GM19468 (cell line): ENCODE results near the gene TCF7L2.

Source experiments
- ATAC-seq: cut with Tn5 transposase; IDR thresholded peaks from one replicate; pipeline ENCODE4 v1.9.1; 2021; ENCODE audit warnings: mild to moderate bottlenecking, moderate library complexity, moderate number of reproducible peaks; ENCODE audit not compliant: unreplicated experiment; ENCODE audit errors: extremely low read depth

TCF7L2 gene

DNA sequence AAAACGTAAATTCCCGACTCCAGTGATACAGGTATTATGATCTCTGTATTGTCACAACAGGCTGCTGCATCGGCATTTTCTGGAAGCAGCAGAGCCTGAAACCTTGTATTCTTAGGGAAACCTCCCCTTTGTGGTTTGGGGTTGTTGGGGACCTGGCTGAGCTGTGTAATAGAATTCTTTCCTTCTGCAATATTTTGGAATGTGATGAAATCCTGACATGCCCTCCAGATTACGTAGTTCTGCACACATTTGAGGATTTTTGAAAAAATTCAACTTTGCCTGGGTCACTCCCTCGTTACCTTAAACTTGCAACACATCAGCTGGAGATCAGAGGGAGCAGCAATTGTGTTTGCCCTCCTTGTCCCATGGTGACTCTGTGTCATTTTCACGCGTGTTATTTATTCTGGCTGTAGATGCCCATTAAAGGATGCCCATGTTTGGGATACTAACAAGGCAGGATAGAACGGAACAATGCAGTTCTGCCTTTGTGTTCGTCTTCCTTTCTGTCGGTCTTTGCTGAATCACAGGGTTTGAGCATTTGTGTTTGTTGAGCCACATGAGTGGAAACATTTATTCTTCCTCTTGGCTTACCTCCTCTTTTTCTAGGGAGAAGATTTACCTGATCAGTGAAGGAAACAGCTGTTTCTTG, 181.7 kb downstream of the TCF7L2 start:
- no peak for ATAC-seq

DNA sequence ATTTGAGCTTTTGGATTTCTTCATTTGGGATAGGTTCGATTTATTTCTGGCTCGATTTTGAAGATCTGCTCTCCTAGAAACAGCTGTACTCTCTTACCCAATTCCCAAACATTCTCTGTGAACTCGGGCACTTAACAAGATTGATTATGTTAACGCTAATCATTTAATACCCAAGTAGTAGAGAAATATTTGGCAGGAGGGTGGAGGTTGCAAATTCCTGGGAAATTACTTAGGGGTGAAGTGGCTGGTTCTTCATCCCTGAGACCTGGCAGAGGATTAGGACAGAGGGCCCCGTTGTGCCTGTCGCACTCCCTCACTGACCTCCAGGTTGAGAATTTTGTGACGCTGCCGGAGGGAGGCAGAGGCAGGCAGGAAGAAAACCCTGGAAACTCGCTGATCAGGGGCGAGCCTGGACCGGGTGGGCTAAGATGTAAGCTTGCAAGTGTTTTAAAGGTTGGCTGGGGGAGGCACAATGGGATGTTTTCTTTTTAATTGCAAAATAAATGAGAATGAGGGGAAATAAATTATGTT, 182.6 kb downstream of the TCF7L2 start:
- no peak for ATAC-seq

- ATAC-seq, result no peak
Observed at GRCh38 chr10:113133497-113134115, 183.6 kb downstream of the TCF7L2 start.

GRCh38 chr10:113135025-113135424, 185.0 kb downstream of the TCF7L2 start:
- ATAC-seq, result no peak

GRCh38 chr10:113137941-113138685, 188.1 kb downstream of the TCF7L2 start:
- no peak for ATAC-seq

GRCh38 chr10:113138937-113139585, 189.0 kb downstream of the TCF7L2 start:
- no peak for ATAC-seq

GRCh38 chr10:113139699-113140098, 189.7 kb downstream of the TCF7L2 start:
- no peak for ATAC-seq

- ATAC-seq, result no peak
Observed at GRCh38 chr10:113140143-113141011, 190.3 kb downstream of the TCF7L2 start.

DNA sequence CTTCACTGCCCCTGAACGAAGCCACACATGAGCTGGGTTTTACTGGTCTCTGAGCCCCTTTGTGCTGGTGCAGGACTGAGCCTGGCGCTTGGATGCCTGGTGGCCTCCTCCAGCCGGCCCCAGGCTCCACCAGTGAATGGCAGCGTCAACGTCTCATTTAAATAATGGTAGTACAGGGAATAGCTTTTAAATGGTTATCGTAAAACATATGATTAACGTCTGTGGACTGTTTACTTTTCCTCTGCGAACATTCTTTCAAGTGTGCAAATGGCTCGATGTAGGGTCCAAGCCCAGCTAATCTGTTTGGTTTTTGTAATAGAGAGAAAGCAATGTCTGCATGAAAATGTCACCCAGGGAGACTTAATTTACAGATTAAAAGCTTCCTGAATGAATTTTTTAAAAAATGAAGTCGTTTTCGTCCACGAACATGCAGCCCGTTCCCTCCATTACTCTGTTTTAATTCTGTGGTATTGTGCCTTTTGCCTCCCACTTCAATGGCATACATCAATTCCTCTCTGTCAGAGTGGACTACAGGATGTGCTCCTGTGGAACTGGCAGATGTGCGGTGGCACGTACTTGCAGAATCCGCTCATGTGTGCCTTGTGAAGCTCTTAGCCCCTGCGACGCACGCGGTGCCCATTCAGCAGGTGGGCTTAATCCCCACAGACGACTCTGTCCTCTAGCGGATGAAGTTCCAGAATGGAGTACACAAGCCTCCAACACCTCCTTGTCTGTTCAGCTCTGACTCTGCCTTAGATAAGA, 192.7 kb downstream of the TCF7L2 start:
- ATAC-seq, result no peak

- ATAC-seq, result no peak
Observed at GRCh38 chr10:113144576-113144975, 194.5 kb downstream of the TCF7L2 start.

DNA sequence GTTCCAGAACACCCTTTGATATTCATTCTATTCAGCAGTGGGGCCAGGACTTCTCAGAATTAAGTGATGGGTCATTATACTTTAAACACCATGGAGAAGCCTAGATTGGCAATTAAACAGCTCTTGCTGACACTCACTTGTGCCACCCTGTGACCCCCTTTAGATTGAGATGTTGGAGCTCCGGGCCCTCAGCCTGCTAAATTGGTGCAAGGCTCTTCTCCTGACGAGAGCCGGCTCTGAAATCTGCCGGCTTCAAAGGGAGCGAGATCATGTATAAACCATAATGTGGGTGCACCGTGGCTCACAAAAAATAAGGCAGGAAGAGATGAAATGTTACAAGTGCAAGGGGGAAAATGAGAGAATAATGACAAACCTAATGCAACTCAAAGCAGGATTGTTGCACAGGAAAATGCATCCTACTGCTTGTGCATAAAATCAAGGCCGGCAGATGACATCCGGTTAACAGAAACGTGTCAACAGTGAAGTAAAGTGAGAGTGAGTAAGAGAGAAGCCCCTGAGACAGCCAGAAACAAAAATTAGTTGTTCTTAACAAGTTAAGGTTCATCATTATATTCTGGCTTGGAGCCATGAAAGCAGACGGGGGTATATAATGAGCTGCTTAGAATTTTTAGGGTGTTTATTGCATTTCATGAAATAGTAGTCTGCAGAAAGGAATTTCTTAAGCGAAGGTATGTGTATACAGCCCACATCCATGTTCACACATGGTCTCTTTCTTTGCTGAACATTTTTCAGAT, 198.2 kb downstream of the TCF7L2 start:
- no peak for ATAC-seq

GRCh38 chr10:113148901-113149300, 198.9 kb downstream of the TCF7L2 start:
- ATAC-seq, result no peak

GRCh38 chr10:113149626-113150025, 199.6 kb downstream of the TCF7L2 start:
- ATAC-seq, result no peak

DNA sequence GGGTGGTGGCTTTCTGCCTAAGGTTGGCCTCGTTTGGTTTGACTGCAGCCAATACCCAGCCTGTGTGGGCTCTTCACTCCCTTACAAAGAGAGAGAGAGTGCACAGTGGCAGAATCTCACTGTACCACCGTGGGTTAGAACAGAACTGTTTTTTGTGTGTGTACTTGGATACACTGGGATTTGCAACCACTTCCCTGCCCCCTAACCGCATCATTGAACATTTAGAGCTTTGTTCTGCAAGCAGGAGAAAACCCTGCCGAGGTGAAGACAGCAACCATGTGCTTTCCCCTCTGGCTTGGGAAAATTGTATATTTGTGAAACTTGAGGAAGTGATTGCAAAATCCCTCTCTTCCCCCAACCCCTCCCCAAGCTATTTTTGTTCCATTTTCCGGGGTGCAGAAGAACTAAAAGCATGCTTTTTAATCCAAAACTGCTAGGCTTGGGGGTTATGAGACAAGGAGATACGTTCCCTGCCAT, 201.2 kb downstream of the TCF7L2 start:
- ATAC-seq, result no peak

DNA sequence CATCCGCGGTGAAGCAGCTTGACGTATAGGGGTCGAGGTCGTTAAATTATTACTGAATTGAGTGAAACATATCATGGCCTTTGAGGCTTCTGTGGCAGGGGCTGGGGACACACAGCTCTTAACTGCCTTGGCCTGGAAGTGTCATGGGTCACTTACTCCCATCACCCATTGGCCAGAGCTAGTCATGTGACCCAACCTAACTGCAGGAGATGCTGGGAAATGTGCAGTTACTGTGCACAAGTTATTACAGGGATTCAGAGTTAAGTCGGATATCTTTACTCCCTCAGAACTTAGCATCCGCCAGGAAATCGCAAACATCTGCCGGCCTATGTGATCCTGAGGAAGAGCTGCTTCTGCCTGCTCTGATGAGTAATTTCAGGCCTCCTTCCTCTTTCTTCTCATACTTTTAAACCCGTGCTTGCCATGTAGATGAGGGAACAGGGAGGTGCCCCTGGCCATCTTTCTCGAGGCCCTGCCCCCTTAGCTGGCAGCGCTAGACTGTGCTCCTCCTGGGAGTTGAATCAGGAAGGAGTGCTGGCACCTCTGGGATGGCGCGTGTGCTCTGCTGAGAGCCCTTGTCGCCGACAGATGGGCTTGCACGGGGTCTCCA, 203.6 kb downstream of the TCF7L2 start:
- ATAC-seq, result no peak

DNA sequence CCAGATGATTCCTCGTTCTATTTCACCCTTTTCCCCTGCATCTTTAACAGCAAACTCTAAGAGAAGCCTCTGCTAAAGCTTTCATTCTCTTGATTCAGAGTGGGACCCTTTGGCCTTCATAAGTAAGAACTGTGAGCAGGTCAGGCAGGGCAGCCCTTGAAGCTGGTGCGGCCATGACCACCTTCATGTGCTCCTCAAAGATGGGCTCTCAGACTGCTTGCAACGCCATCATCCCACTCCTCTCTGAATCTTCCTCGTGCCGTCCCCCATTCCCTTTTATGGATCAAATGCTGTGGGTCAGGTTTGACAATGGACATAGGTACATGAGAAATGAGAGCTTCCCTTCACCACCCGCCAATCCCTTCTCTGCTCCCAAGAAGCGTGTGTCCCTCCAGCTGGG, 207.4 kb downstream of the TCF7L2 start:
- no peak for ATAC-seq

GRCh38 chr10:113158183-113158582, 208.1 kb downstream of the TCF7L2 start:
- ATAC-seq, result no peak

- no peak for ATAC-seq
Observed at GRCh38 chr10:113159563-113159962, 209.5 kb downstream of the TCF7L2 start.
